Epithelial cell of proximal tubule (primary cell): Measurements from ENCODE around the gene MAPKAP1. TPM values are rescaled to one million over a fixed set of nuclear protein-coding genes. Genes with fewer than 3 reads are reported as not detected.

ENCODE experiments used
- DNase-seq: peaks from one replicate; pipeline ENCODE4 v3.0.0-alpha.2; 2011; ENCODE audit warnings: low read depth
- H3K4me3 ChIP-seq: 2 replicates; pipeline ENCODE4 v1.5.1; 2011; ENCODE audit warnings: low read depth, mild to moderate bottlenecking, low read length
- CTCF ChIP-seq: conservative IDR thresholded peaks from 2 replicates; pipeline ENCODE4 v1.5.1; 2012; ENCODE audit warnings: low read depth, mild to moderate bottlenecking, low read length
- total RNA-seq: library from RNA; depleted of rRNA; stranded (reverse); fragments of >200 nt; gene quantifications from 2 replicates; pipeline ENCODE4 v1.2.3, GENCODE V29; 2015

The MAPKAP1 gene
- total RNA-seq, 1 donor from 2014 or later, result 100 TPM

GRCh38 chr9:125630436-125630835 is 76.6 kb downstream of the MAPKAP1 start:
- no peak overlapping the region for H3K4me3 ChIP-seq
- DNase-seq, result no peak
- no peak for TF ChIP-seq CTCF

DNA sequence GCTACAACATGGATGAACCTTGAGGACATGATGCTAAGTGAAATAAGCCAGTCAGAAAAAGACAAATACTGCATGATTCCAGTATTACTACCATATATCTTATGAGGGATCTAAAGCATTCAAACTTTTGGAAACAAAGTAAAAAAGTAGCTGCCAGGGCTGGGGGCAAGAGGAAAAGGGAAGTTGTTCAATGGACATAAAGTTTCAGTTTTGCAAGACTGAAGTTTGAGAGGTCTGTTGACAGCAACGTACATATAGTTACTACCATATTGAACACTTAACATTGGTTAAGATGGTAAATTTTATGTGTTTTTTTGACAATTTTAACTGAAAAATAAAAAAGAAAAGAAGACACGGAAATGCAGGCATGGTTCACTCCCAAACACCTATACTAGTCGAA is 77.6 kb downstream of the MAPKAP1 start:
- no peak for DNase-seq
- TF ChIP-seq CTCF, result no peak
- no peak overlapping the region for H3K4me3 ChIP-seq

- no peak for TF ChIP-seq CTCF
- DNase-seq, result no peak
- no peak overlapping the region for H3K4me3 ChIP-seq
Measured at GRCh38 chr9:125626187-125626586, 80.8 kb downstream of the MAPKAP1 start.

DNA sequence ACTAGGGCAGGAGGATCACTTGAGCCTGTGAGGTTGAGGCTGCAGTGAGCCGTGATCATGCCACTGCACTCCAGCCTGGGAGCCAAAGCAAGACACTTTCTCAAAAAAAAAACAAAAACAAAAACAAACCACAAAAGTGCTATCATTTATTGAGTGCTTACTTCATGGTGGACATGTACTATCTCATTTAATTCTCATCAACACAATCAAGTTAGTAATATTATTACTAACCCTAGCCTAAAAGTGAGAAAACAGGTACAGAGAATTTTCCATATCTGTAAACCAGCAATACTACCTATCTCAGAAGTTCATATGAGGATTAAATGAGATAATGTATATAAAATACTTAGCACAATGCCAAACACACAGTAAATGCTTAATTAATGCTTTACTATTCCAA is 85.8 kb downstream of the MAPKAP1 start:
- no peak for DNase-seq
- no peak overlapping the region for H3K4me3 ChIP-seq
- TF ChIP-seq CTCF, result no peak

- no peak for TF ChIP-seq CTCF
- no peak for DNase-seq
- no peak overlapping the region for H3K4me3 ChIP-seq
Measured at GRCh38 chr9:125620216-125620615, 86.8 kb downstream of the MAPKAP1 start.

GRCh38 chr9:125617087-125617486 is 89.9 kb downstream of the MAPKAP1 start:
- H3K4me3 ChIP-seq, result no peak overlapping the region
- DNase-seq, result no peak
- TF ChIP-seq CTCF, result no peak

GRCh38 chr9:125613141-125613540 is 93.9 kb downstream of the MAPKAP1 start:
- no peak for DNase-seq
- no peak overlapping the region for H3K4me3 ChIP-seq
- TF ChIP-seq CTCF, result no peak
